GM12878 (cell line): ENCODE results near the gene ENDOU. TPM values are rescaled to one million over a fixed set of nuclear protein-coding genes. Genes with fewer than 3 reads are reported as not detected.

Experiments
- NBN ChIP-seq: fragments of 450-650 bp; IDR thresholded peaks from 2 replicates; pipeline ENCODE4 v1.6.1; 2016
- RB1 ChIP-seq: fragments of 450-650 bp; formaldehyde crosslinking; IDR thresholded peaks from 2 replicates; pipeline ENCODE4 v1.6.1; 2017; ENCODE audit warnings: mild to moderate bottlenecking, borderline replicate concordance
- SP1 ChIP-seq: IDR thresholded peaks from one replicate; pipeline ENCODE4 v1.6.1; 2011; ENCODE audit warnings: low read depth, low read length
- ZSCAN29 ChIP-seq: fragments of 450-650 bp; IDR thresholded peaks from 2 replicates; pipeline ENCODE4 v1.6.1; 2017; ENCODE audit warnings: mild to moderate bottlenecking, moderate library complexity
- polyA plus RNA-seq, 11 experiments: library from polyadenylated mRNA; depleted of rRNA in 4 of 11; unstranded in 6 of 11; stranded (reverse) in 5 of 11; fragments of >200 nt; fragmentation: Nextera tagmentation in 4 of 11; fragmentation: Illumina TruSeq in 1 of 11; extraction: Ambion mirVana in 4 of 11; extraction: Trizol in 1 of 11; gene quantifications; 1 replicate in 1 of 11; 2 replicates in 10 of 11; pipeline versions ENCODE4 v1.2.1 to v1.2.3, GENCODE V29; 2011 to 2016; ENCODE audit warnings: inconsistent platforms in 2 of 11, missing spikeins in 2 of 11, low read depth in 1 of 11
- total RNA-seq, 4 experiments: library from RNA; depleted of rRNA in 3 of 4; stranded (reverse); fragments of >200 nt in 3 of 4; fragmentation: Illumina TruSeq in 1 of 4; extraction: Trizol in 1 of 4; gene quantifications; 2 replicates each; pipeline versions ENCODE4 v1.2.1 to v1.2.3, GENCODE V29; 2013 to 2021
- TF ChIP-seq, protein P1 (sequence below): fragments of 450-650 bp; formaldehyde crosslinking; IDR thresholded peaks from 2 replicates; pipeline ENCODE4 v1.5.0; 2022; ENCODE audit warnings: mild to moderate bottlenecking, missing genetic modification characterization
- TF ChIP-seq, protein P2 (sequence below): fragments of 450-650 bp; IDR thresholded peaks from 2 replicates; pipeline ENCODE4 v1.6.1; 2016; ENCODE audit warnings: mild to moderate bottlenecking, moderate library complexity, borderline replicate concordance
- TF ChIP-seq, protein P3 (sequence below): fragments of 450-650 bp; IDR thresholded peaks from 2 replicates; pipeline ENCODE4 v1.6.1; 2017; ENCODE audit warnings: mild to moderate bottlenecking

Gene ENDOU
- total and polyA plus RNA-seq, 10 of the 15 experiments (the other 5 are each of a cell fraction or from before 2014, with no cell fraction given): 0.03 to 0.17 (median 0.10) TPM; not detected in 4

DNA sequence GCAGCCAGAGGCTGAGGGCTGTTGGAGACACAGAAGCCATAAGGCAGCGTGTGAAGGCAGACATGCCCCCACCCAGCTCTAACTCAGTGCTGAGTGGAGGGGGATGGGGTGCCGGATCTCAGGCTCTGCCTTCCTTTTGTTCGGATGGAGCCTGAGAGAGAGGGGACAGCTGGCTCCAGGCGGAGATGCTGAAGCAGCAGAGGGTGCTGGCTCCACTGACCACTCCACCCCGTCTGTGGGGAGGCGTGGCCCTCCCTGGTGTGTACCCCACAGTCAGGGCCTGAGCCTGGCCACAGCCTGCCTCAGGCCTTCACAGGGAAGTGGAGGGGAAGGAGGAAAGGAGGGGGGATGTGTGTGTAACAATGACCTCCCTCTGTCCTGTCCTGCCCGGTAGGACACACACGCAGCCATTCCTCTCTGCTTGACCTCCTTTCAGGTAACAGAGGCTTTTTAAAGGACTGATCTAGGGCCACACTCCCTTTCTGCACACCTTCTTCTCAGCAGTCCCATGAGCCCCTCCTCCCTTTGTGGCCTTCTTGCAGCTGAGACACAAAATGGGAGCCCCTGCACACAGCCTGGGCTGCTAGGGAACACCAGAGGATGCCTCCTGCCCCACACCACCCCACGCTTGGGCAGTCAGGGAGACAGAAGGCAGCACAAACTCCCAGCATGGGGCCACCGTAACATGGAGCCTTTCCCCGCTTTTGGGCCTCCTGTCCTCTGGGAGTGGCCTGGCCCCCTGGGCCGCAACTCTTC, 9.6 kb upstream of the ENDOU start (continued):
- TF ChIP-seq, protein P1, sequence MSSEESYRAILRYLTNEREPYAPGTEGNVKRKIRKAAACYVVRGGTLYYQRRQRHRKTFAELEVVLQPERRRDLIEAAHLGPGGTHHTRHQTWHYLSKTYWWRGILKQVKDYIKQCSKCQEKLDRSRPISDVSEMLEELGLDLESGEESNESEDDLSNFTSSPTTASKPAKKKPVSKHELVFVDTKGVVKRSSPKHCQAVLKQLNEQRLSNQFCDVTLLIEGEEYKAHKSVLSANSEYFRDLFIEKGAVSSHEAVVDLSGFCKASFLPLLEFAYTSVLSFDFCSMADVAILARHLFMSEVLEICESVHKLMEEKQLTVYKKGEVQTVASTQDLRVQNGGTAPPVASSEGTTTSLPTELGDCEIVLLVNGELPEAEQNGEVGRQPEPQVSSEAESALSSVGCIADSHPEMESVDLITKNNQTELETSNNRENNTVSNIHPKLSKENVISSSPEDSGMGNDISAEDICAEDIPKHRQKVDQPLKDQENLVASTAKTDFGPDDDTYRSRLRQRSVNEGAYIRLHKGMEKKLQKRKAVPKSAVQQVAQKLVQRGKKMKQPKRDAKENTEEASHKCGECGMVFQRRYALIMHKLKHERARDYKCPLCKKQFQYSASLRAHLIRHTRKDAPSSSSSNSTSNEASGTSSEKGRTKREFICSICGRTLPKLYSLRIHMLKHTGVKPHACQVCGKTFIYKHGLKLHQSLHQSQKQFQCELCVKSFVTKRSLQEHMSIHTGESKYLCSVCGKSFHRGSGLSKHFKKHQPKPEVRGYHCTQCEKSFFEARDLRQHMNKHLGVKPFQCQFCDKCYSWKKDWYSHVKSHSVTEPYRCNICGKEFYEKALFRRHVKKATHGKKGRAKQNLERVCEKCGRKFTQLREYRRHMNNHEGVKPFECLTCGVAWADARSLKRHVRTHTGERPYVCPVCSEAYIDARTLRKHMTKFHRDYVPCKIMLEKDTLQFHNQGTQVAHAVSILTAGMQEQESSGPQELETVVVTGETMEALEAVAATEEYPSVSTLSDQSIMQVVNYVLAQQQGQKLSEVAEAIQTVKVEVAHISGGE (CRISPR knock-in tag): no peak
- TF ChIP-seq SP1 (no peak), ZSCAN29 (no peak), NBN (no peak), RB1 (no peak)
- TF ChIP-seq, protein P2, sequence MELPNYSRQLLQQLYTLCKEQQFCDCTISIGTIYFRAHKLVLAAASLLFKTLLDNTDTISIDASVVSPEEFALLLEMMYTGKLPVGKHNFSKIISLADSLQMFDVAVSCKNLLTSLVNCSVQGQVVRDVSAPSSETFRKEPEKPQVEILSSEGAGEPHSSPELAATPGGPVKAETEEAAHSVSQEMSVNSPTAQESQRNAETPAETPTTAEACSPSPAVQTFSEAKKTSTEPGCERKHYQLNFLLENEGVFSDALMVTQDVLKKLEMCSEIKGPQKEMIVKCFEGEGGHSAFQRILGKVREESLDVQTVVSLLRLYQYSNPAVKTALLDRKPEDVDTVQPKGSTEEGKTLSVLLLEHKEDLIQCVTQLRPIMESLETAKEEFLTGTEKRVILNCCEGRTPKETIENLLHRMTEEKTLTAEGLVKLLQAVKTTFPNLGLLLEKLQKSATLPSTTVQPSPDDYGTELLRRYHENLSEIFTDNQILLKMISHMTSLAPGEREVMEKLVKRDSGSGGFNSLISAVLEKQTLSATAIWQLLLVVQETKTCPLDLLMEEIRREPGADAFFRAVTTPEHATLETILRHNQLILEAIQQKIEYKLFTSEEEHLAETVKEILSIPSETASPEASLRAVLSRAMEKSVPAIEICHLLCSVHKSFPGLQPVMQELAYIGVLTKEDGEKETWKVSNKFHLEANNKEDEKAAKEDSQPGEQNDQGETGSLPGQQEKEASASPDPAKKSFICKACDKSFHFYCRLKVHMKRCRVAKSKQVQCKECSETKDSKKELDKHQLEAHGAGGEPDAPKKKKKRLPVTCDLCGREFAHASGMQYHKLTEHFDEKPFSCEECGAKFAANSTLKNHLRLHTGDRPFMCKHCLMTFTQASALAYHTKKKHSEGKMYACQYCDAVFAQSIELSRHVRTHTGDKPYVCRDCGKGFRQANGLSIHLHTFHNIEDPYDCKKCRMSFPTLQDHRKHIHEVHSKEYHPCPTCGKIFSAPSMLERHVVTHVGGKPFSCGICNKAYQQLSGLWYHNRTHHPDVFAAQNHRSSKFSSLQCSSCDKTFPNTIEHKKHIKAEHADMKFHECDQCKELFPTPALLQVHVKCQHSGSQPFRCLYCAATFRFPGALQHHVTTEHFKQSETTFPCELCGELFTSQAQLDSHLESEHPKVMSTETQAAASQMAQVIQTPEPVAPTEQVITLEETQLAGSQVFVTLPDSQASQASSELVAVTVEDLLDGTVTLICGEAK: no peak
- TF ChIP-seq, protein P3, sequence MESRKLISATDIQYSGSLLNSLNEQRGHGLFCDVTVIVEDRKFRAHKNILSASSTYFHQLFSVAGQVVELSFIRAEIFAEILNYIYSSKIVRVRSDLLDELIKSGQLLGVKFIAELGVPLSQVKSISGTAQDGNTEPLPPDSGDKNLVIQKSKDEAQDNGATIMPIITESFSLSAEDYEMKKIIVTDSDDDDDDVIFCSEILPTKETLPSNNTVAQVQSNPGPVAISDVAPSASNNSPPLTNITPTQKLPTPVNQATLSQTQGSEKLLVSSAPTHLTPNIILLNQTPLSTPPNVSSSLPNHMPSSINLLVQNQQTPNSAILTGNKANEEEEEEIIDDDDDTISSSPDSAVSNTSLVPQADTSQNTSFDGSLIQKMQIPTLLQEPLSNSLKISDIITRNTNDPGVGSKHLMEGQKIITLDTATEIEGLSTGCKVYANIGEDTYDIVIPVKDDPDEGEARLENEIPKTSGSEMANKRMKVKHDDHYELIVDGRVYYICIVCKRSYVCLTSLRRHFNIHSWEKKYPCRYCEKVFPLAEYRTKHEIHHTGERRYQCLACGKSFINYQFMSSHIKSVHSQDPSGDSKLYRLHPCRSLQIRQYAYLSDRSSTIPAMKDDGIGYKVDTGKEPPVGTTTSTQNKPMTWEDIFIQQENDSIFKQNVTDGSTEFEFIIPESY: no peak
